Suppressor macrophage treated with lipopolysaccharide for 4 hours (primary cell): ENCODE measurements around the gene FBXL7.

ENCODE experiments used
- DNase-seq: peaks from one replicate; pipeline ENCODE4 v3.0.0-alpha.2; 2020

FBXL7 gene

DNA sequence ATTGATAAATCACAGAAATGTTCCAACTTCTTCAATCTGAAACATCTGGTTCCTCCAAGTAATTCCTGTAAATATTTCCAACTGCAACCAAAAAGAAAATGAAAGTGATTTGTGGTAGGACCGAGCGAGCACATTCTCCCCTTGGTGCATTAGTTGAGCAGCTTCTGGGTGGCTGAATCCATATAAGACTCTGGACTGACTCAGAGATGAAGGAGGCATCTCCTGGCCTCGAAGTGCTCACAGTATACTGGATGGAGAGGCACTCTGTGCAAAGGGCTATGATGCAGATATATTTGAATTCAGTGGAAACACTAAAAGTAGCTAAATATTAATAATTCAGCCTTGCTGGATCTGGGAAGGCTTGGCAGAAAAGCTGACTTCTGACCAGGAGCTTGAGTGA lies 414.7 kb downstream of the FBXL7 start:
- DNase-seq: no peak

DNA sequence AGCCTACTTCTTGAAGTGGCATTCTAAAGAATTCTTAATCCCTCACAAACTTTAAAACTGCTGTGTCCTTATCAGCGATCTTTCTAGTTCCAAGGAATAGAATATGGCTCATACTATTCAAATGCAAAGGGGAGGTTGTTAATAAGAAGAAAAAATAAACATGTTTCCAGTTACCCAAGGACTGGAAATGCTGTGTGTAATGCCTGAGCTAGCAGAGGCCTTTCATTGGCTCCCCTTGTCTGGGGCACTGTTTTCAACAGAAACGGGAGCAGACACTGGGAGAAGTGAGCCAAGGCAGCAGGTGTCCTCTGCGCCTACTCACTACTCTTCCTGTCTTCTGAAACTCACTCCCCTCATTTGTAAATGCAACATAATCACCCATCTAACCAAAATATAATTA lies 426.6 kb downstream of the FBXL7 start:
- DNase-seq: no peak

DNA sequence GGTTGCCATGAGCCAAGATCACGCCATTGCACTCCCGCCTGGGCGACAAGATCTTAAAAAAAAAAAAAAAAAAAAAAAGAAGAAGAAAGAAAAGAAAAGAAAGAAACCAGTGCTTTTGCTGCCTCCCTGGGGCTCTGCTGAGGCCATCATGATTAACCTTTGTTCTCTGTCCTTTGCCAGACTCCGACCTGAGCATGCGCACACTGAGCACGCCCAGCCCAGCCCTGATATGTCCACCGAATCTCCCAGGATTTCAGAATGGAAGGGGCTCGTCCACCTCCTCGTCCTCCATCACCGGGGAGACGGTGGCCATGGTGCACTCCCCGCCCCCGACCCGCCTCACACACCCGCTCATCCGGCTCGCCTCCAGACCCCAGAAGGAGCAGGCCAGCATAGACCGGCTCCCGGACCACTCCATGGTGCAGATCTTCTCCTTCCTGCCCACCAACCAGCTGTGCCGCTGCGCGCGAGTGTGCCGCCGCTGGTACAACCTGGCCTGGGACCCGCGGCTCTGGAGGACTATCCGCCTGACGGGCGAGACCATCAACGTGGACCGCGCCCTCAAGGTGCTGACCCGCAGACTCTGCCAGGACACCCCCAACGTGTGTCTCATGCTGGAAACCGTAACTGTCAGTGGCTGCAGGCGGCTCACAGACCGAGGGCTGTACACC lies 427.9 kb downstream of the FBXL7 start:
- no peak for DNase-seq

DNA sequence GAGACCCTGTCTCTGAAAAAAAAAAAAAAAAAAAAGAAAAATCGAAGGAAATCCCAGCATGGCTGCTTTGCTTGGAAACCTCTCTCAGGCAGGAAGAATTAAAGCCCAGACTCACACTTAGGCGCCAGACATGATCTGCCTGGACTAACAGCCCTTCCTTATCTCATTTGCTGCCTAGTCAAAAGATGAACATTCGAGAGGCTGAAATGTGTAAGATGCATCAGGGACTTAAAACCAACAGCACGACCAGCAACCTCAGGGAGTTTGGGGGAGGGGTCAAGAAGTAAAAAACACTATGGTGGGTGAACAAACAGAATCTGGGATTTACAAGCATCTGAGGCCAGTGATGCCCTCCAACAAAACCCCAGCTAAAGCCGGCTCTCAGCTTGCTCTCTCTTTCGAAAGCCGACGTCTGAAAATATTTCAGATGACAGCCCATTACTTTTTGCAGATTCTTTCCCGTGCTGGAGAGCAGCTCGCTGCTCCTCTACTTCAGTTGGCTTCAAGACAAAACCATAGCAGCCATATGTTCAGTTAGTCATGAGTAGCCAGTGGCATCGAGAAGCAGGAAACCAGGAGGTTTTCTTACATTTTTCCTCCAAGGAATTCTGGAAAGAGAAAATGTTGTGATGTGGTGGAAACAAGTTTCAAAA lies 429.8 kb downstream of the FBXL7 start:
- no peak for DNase-seq

DNA sequence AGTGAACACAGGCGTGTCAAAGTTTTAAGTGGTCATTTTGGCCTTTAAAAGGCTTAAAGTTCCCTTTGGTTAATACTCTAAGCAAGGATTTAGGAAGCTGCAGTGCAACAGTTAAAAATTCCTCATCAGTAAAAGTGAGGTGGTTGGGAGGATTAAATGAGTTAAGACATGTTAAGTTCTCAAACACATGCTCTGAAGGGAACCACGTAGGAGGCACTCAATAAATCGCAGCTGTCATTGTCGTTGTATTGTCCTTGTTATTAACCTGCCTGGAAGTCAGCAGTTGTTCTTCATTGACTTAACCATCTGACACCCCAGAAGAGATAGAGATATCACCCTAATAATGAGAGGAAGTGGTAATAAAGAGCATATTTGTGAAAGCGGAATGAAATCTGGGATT lies 432.1 kb downstream of the FBXL7 start:
- no peak for DNase-seq

DNA sequence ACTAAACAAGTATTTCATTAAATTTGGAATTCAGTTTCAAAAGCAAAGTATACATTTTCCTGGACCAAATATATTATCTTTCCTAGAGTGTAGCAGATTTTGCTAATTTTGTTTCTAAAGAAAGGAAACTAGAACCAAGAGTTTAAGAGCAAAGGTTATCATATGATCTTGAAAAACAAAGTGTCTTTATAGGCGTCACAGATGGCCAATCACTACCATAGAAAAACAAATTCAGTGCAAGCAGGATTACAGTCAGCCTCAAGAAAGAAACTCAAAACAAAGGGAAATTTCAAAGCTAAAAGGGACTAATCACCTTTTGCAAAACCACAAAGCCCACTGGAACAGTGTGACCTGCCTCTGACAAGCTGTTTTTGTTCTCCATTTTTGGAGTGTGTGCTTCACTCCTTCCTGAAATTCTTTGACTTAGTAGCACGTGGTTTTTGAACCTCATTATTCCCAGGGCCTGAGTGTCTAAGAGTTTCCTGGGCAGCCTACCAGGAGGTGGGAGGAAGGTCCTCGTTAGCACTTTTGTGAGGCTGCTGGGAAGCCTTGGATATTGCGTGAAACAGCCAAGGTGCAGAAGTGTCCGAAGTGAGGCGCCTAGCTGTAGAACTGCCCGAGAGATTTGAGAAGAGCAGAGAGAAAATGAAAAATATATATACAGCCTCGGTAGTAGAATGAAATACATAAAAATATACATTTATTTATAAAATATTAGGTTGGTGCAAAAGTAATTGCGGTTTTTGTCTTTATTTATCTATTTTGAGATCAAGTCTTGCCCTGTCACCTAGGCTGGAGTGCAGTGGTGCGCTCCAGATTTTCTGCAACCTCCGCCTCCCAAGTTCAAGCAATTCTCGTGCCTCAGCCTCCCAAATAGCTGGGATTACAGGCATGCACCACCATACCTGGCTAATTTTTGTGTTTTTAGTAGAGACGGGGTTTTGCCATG lies 433.6 kb downstream of the FBXL7 start:
- DNase-seq: no peak

DNA sequence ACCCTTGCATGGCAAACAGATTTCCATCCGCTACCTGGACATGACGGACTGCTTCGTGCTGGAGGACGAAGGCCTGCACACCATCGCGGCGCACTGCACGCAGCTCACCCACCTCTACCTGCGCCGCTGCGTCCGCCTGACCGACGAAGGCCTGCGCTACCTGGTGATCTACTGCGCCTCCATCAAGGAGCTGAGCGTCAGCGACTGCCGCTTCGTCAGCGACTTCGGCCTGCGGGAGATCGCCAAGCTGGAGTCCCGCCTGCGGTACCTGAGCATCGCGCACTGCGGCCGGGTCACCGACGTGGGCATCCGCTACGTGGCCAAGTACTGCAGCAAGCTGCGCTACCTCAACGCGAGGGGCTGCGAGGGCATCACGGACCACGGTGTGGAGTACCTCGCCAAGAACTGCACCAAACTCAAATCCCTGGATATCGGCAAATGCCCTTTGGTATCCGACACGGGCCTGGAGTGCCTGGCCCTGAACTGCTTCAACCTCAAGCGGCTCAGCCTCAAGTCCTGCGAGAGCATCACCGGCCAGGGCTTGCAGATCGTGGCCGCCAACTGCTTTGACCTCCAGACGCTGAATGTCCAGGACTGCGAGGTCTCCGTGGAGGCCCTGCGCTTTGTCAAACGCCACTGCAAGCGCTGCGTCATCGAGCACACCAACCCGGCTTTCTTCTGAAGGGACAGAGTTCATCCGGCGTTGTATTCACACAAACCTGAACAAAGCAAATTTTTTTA lies 436.7 kb downstream of the FBXL7 start:
- DNase-seq: no peak

DNA sequence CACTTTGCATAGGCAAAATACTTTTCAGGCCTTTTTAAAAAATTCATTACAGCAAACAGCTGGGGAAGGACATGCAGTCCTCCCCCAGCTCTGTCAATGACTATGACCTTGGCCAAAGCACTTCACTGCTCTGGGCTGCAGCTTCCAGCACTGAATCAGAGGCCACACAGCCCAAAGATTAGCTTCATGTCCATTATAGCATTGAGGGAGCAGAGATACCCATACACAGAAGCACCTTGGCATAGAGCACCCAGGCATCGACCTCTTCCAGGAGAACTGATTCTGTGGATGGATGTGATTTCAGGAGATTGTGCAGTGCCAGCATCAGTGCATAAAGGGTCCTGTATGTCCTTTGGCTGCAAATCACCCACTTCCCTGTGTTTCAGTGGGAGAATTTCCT lies 437.7 kb downstream of the FBXL7 start:
- DNase-seq: no peak

DNA sequence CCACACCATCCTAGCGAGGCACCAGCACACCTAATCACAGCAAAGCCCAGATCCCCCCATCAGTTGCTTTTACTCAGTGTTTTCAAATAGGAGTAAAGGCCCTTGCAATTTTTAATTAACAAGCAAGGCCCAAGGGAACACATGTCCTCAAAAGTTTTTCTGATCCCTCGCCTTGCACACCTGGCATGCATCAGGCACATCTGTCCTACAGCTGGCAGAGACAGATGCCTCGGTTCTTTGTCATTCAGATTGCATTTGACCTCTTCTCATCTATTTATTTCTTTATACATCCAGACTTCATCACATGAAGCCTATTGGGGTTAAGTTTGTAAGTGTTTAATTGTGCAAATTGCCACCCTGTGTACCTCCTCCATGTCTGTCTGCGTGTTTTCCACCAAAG lies 438.2 kb downstream of the FBXL7 start:
- no peak for DNase-seq

DNA sequence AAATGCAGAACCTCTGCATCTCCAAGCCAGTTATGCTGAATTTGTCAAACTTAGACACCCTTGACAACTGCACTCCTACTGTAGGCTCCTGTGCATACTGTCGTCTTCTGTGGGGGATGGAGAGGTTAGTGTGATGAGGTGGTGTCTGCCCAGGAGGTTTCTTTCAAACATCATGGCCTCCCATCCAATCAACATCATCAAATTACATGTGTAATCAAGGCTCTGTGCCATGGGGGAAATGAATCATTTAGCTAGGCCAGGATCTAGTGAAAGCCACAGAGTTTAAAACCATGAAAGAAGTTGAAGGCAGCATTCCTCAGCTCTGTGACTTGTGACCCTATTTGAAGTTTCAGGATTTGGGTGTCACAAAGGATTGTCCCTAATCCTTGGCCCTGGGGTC lies 439.0 kb downstream of the FBXL7 start:
- no peak for DNase-seq

DNA sequence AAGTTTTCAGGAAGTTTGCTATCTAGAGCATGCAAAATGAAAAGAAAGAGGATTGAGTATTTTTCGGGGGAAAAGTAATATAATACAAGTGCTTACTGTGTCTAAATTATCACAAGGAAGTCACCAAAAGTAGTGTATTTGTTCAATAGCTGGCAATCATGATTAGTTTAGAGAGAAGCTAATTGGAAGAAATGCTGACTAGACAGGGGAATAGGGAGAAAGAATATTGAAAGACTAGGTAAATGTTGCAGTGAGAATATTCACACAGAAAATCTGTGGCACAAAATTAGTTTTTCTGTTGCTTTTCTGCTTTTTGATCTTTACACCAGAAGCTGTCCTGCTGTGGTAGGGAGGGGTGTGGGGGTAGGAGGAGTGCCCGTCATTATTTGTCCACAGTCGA lies 440.9 kb downstream of the FBXL7 start:
- DNase-seq: no peak

DNA sequence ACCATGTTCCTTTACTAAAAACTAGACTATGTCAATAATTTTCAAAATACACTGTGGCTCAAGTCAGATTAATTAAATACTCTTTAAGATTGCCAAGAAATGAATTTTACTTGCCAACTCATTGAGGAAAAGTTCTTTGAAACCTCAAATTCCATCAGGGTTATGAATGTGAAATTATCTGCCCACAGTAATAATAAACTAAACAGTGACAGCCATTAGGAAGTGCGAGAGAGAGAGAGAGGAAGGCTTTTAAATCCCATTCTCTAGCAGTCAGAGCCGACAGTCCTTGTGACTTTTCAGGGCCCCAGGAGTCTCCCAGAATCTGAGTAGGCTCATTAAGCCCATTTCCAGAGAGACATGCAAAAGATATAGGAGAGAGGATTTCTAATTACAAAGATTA lies 443.5 kb downstream of the FBXL7 start:
- no peak for DNase-seq

DNA sequence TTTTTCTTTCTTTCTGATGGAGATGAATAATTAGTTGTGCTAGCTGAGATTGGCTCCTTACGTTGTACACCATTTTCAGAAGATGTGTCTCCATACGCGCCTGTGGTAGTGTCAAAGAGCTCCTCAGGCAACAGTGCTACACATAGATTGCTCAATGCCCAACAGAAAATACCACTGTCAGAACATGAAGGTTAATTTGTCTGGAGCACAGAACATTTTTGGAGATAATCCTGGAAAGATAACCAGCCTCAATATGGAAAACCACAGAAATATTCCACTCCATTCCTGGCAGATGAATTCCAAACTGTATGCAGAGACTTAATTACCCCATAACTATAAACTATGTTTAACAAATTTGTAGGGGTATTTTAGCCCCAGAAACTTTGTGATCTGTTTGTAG lies 446.0 kb downstream of the FBXL7 start:
- DNase-seq: no peak

DNA sequence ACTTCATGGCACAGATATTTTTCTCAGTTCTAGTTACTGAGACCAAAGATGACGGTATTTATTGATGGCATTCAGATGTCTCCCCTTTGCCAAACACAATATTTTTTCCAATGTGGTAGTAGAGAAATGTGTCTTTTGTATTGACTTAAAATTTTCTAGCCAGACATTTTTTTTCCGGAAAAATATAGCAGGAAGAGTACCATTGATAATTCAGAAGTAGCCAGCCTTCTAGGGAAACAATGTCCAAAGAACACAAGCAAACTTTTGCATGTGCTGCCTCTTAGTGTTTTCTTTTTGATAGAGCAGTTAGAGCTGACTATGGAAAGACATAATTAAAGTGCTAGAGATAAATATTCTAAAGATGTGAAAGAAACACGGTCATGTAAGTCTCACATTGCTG lies 448.2 kb downstream of the FBXL7 start:
- no peak for DNase-seq

DNA sequence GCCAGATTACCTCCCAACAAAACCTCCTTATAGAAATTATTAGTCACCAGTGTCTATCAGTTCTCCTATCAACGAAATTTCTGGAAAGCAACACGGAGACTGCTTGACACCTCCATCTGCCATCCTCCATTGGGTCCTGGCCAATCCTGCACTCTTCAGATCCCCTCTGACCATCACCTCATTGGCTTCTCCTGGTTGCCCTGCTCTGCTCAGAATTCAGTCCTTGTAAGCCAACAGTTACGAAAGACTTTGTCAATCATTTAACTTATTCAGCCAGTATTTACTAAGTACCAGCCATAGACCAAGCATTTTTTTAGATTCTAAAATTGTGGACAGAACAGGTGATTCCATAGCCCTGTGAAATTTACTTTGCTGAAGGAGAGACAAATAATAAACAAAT lies 451.1 kb downstream of the FBXL7 start:
- DNase-seq: no peak

DNA sequence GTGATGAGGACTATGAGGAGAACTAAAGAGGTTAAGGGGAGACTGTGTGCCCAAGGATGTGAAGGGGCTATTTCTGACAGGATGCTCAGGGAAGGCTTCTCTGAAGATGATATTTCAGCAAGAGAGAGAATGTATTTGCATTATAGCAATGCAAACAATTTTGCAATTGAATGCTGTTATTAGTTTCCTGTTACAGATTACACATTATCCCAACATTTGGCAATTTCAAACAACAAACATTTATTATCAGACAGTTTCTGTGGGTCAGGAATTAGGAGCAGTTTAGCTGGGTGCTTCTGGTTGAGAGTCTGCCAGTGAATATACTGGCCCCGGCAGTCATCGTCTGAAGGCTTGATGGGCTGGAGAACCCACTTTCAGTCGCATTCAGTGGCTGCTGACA lies 451.6 kb downstream of the FBXL7 start:
- no peak for DNase-seq

DNA sequence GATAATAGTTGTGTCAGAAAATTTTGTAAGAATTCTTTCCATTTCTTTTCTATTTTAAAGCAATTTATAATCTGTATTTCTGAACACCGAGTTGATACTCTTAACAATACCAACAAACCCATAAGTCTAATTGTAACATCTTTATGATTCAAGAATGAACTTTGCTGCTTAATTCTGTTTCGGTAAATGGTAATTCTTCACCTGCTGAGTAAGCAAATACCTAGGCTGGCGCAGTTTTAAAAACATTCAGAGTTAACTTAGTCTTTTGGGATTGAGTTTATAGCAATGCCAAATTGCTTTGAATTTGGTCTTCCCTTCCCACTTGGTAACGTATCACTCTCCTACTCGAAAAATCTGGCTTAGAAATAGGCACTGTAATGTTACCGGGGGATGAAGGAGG lies 456.6 kb downstream of the FBXL7 start:
- DNase-seq: no peak

DNA sequence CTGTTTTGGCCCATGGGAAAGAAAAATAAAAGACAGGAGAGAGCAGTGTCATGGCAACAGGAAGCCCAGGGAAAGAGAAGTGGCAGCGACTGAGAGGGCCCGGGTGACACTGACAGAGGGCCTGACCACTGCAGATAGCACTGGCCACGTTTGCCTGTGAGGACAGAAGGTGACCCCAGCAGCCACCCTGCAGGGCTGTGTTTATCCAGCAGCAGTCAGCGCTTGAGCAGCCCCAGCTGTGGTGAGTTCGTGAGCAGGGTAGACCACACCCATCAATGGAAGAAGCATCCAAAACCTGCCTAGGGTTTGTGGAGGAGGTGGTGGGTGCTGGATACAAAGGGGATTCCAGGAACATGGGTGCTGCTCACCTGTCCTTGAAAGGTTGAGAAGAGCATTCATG lies 457.1 kb downstream of the FBXL7 start:
- DNase-seq: no peak

DNA sequence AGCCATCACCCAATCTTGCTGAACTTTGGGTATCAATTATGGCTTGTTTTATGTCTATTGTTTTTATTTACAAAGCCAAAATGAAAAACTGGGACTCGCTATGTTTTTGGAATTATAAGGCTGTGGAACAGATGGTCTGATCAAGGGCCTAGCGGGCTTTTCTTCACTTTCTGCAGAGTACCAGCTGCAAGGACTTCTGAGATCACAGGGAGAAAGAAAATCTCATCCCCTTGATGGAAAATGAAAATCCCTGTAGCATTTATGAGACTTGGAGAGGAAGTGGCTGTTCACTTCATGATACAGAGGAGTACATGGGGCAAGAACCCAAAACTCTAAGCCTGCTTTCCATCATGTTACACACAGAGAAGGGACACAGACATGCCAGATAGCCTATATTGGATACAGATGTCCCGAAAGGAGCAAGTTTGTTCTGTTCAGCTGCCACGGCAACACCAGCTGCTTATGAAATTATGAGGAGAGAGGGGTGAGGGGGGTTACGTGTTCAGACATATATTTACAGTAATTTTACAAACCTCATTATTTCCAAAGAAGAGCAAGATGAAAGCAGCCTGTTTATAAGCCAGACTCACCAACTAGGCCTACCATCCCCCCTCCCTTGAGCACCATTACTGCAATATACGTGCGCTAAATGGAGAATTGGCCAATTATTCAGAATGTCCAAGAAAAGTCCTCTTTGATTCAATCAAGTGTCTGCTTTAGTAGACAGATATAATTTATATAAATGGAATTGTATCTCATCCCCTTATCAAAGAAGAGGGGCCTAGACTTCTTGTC lies 459.6 kb downstream of the FBXL7 start:
- DNase-seq: no peak

DNA sequence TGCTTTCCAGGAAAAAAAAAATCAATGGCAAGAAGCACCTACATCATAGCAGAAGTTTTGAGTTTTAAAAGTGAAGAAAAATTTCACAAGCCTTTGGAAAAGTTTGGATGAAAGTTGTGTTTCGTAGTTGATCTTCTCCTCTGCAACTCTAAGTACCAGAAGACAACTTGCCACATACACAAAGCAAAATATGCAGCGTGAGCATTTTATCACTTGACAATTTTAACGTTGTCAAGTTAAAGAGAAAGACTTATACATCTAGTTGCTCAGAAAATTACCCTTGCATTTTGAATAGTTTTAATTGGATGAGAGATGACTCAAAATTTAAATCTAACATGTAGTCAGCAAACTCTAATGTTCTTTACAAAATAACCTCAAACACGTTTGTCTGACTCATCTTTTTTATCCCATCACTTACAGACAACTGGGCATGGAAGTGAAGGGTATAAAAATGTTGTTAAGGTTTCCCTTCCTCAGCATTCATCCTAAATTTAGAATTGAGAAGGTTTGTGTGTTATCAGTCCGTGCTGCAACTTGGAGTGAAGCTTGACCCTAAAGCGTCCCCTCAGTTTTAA lies 466.2 kb downstream of the FBXL7 start:
- no peak for DNase-seq

DNA sequence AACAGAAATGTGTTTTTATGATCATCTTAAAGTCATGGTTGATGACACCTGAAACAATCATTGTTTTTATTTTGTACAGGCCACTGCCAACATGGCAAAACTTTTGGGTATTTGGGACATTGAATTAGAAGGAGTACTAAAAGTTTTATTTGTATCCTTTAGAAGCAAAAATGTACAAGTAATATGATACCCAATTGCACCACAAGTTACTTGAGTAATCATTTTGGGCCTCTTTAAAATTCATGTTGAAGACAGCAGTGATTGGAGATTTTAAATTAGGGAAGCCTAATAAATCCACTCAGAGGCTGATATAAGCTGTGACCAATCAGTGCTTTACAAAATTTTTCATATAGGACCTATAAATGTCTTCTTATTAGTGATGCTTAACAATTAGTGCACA lies 466.7 kb downstream of the FBXL7 start:
- DNase-seq: no peak

DNA sequence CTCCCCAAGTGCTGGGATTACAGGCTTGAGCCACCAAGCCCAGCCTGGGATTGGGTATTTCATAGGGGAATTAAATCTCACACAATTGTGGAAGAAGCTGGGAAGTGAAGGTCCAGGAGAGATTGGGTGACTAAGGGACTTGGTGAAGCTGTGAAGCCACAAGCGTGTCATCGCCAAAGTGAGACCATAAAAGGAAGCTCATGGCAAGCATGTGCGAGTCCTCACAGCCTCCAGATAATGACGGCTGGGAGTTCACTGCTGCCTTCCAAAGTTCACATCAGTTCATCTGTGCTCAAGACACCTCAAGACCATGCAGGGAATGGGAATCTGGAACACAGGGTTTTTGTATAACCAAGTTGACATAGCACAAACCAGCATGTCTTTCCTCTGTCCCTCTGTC lies 469.0 kb downstream of the FBXL7 start:
- DNase-seq: no peak
